CD4-positive, CD25-positive, alpha-beta regulatory T cell (primary cell): Measurements from ENCODE around the gene ARHGAP22. TPM values are rescaled to one million over a fixed set of nuclear protein-coding genes. Genes with fewer than 3 reads are reported as not detected.

Experiments used
- ATAC-seq, 2 donors: fragments of 150-1000 bp; cut with Tn5 transposase; one replicate each; pipeline ENCODE4 v1.10.0; 2021; ENCODE audit warnings: low read depth in 2 of 2, moderate number of reproducible peaks in 2 of 2, moderate library complexity in 1 of 2
- DNase-seq, 3 donors: peaks; one replicate each; pipeline versions ENCODE4 v3.0.0 to v3.0.0-alpha.2; 2012 to 2022; ENCODE audit warnings: mixed read lengths in 1 of 3
- H3K27ac ChIP-seq: one replicate; pipeline ENCODE4 v1.7.0; 2013; ENCODE audit warnings: mild to moderate bottlenecking, low read length; ENCODE audit not compliant: insufficient read depth, poor library complexity, severe bottlenecking
- H3K27me3 ChIP-seq: one replicate; pipeline ENCODE4 v1.7.0; 2013; ENCODE audit warnings: low read length; ENCODE audit not compliant: control insufficient read depth, insufficient read depth
- H3K36me3 ChIP-seq: one replicate; pipeline ENCODE4 v1.7.0; 2013; ENCODE audit warnings: mild to moderate bottlenecking, low read length, moderate library complexity; ENCODE audit not compliant: control insufficient read depth, insufficient read depth
- H3K4me1 ChIP-seq: 2 replicates; pipeline ENCODE4 v1.7.0; 2013; ENCODE audit warnings: mild to moderate bottlenecking, low read length; ENCODE audit not compliant: insufficient read depth, control insufficient read depth, poor library complexity, severe bottlenecking
- H3K4me3 ChIP-seq: one replicate; pipeline ENCODE4 v1.7.0; 2013; ENCODE audit warnings: low read depth, mild to moderate bottlenecking, low read length, moderate library complexity
- H3K9me3 ChIP-seq, 2 experiments: 1 replicate in 1 of 2; 2 replicates in 1 of 2; pipeline ENCODE4 v1.7.0; 2013; ENCODE audit warnings: low read length in 2 of 2, mild to moderate bottlenecking in 1 of 2, moderate library complexity in 1 of 2; ENCODE audit not compliant: control insufficient read depth in 2 of 2
- H3K27ac Mint-ChIP-seq, 3 donors: one replicate each; pipeline ENCODE4 v1.8.0; 2020 to 2022; ENCODE audit warnings: mild to moderate bottlenecking in 3 of 3, mixed read lengths in 3 of 3, moderate library complexity in 2 of 3
- H3K27me3 Mint-ChIP-seq: one replicate; pipeline ENCODE4 v1.8.0; 2022; ENCODE audit warnings: mild to moderate bottlenecking, mixed read lengths
- H3K36me3 Mint-ChIP-seq: one replicate; pipeline ENCODE4 v1.8.0; 2020; ENCODE audit warnings: mixed read lengths
- H3K4me1 Mint-ChIP-seq, 4 donors: one replicate each; pipeline ENCODE4 v1.8.0; 2020 to 2022; ENCODE audit warnings: mixed read lengths in 4 of 4, mild to moderate bottlenecking in 1 of 4
- H3K4me3 Mint-ChIP-seq, 4 donors: one replicate each; pipeline ENCODE4 v1.8.0; 2020 to 2022; ENCODE audit warnings: mild to moderate bottlenecking in 4 of 4, mixed read lengths in 4 of 4, moderate library complexity in 3 of 4
- H3K9me3 Mint-ChIP-seq, 7 donors: one replicate each; pipeline ENCODE4 v1.8.0; 2020 to 2022; ENCODE audit warnings: mixed read lengths in 7 of 7, mild to moderate bottlenecking in 3 of 7, moderate library complexity in 2 of 7
- polyA plus RNA-seq, 4 donors: library from polyadenylated mRNA; unstranded; fragments of 300-500 nt; fragmentation: Illumina TruSeq; gene quantifications; one replicate each; pipeline ENCODE4 v1.2.3, GENCODE V29; 2021
- total RNA-seq: library from RNA; stranded (reverse); gene quantifications from one replicate; pipeline ENCODE4 v1.2.3, GENCODE V29; 2022

The ARHGAP22 gene
- total and polyA plus RNA-seq, 5 donors from 2014 or later = 0.42 TPM; not detected in 4

- H3K9me3 ChIP-seq = no peaks in the 10 kb centered on the region
- ATAC-seq (no peak), DNase-seq (no peak)
- H3K9me3 Mint-ChIP-seq = peaks cover 0 to 2% (median 0%) of the 10 kb centered on the region in 7 donors
- no peaks in the 10 kb centered on the region for H3K36me3 ChIP-seq
- H3K4me3 ChIP-seq = no peak overlapping the region
- no peak overlapping the region for H3K4me3 Mint-ChIP-seq
- no peak overlapping the region for H3K27ac ChIP-seq
- no peaks in the 10 kb centered on the region for H3K27me3 ChIP-seq
- no peaks in the 10 kb centered on the region for H3K4me1 ChIP-seq
- no peak overlapping the region for H3K27ac Mint-ChIP-seq
- H3K27me3 Mint-ChIP-seq = peaks cover 13% of the 10 kb centered on the region
- no peaks in the 10 kb centered on the region for H3K4me1 Mint-ChIP-seq
- H3K36me3 Mint-ChIP-seq = no peaks in the 10 kb centered on the region
These were observed 123.5 kb downstream of the ARHGAP22 start for GRCh38 chr10:48481385-48481784.

GRCh38 chr10:48480397-48481374 lies 124.2 kb downstream of the ARHGAP22 start:
- Histone ChIP-seq H3K9me3 (no peaks in the 10 kb centered on the region), H3K27ac (no peak overlapping the region), H3K27me3 (no peaks in the 10 kb centered on the region), H3K36me3 (no peaks in the 10 kb centered on the region), H3K4me3 (no peak overlapping the region), H3K4me1 (no peaks in the 10 kb centered on the region)
- no peaks in the 10 kb centered on the region for H3K36me3 Mint-ChIP-seq
- H3K4me1 Mint-ChIP-seq = no peaks in the 10 kb centered on the region
- H3K9me3 Mint-ChIP-seq = peaks cover 0 to 2% (median 0%) of the 10 kb centered on the region in 7 donors
- ATAC-seq (no peak), DNase-seq (no peak)
- H3K27me3 Mint-ChIP-seq = peaks cover 13% of the 10 kb centered on the region
- no peak overlapping the region for H3K4me3 Mint-ChIP-seq
- no peak overlapping the region for H3K27ac Mint-ChIP-seq

- H3K36me3 Mint-ChIP-seq = no peaks in the 10 kb centered on the region
- no peak for DNase-seq
These were observed 125.7 kb downstream of the ARHGAP22 start for GRCh38 chr10:48478980-48479811.

GRCh38 chr10:48478469-48478868 lies 126.4 kb downstream of the ARHGAP22 start:
- Mint-ChIP-seq H3K27me3 (peaks cover 5% of the 10 kb centered on the region), H3K9me3 (peaks cover 0 to 2% (median 0%) of the 10 kb centered on the region in 7 donors), H3K4me3 (no peak overlapping the region), H3K27ac (no peak overlapping the region), H3K36me3 (no peaks in the 10 kb centered on the region), H3K4me1 (no peaks in the 10 kb centered on the region)
- no peak for DNase-seq
- ATAC-seq = no peak
- Histone ChIP-seq H3K4me1 (no peaks in the 10 kb centered on the region), H3K27ac (no peak overlapping the region), H3K9me3 (no peaks in the 10 kb centered on the region), H3K4me3 (no peak overlapping the region), H3K36me3 (no peaks in the 10 kb centered on the region), H3K27me3 (no peaks in the 10 kb centered on the region)

More at GRCh38 chr10:48478980-48479811, 125.7 kb downstream of the ARHGAP22 start:
- H3K27me3 Mint-ChIP-seq = peaks cover 8% of the 10 kb centered on the region
- H3K9me3 Mint-ChIP-seq = peaks cover 0 to 2% (median 0%) of the 10 kb centered on the region in 7 donors
- H3K4me1 Mint-ChIP-seq = no peaks in the 10 kb centered on the region
- H3K4me3 Mint-ChIP-seq = no peak overlapping the region
- no peak overlapping the region for H3K27ac Mint-ChIP-seq
- H3K4me3 ChIP-seq = no peak overlapping the region
- H3K27me3 ChIP-seq = no peaks in the 10 kb centered on the region
- H3K9me3 ChIP-seq = no peaks in the 10 kb centered on the region
- no peaks in the 10 kb centered on the region for H3K4me1 ChIP-seq
- no peak overlapping the region for H3K27ac ChIP-seq
- no peaks in the 10 kb centered on the region for H3K36me3 ChIP-seq
- ATAC-seq = no peak

- peaks cover 5% of the 10 kb centered on the region for H3K27me3 Mint-ChIP-seq
- no peaks in the 10 kb centered on the region for H3K4me1 Mint-ChIP-seq
- H3K9me3 Mint-ChIP-seq = peaks cover 0 to 2% (median 0%) of the 10 kb centered on the region in 7 donors
- Histone ChIP-seq H3K36me3 (no peaks in the 10 kb centered on the region), H3K27me3 (no peaks in the 10 kb centered on the region), H3K27ac (no peak overlapping the region), H3K4me3 (no peak overlapping the region), H3K9me3 (no peaks in the 10 kb centered on the region), H3K4me1 (no peaks in the 10 kb centered on the region)
- H3K4me3 Mint-ChIP-seq = no peak overlapping the region
- H3K36me3 Mint-ChIP-seq = no peaks in the 10 kb centered on the region
- ATAC-seq = no peak
- H3K27ac Mint-ChIP-seq = no peak overlapping the region
- no peak for DNase-seq
These were observed 127.3 kb downstream of the ARHGAP22 start for GRCh38 chr10:48477616-48478015.

GRCh38 chr10:48477141-48477540 lies 127.7 kb downstream of the ARHGAP22 start:
- Mint-ChIP-seq H3K27me3 (peaks cover 4% of the 10 kb centered on the region), H3K4me3 (no peak overlapping the region)

GRCh38 chr10:48476279-48476982 lies 128.4 kb downstream of the ARHGAP22 start:
- no peak overlapping the region for H3K4me3 Mint-ChIP-seq
- H3K4me1 ChIP-seq = no peaks in the 10 kb centered on the region
- no peak overlapping the region for H3K4me3 ChIP-seq
- DNase-seq = no peak
- no peak overlapping the region for H3K27ac ChIP-seq
- H3K27me3 Mint-ChIP-seq = no peaks in the 10 kb centered on the region
- no peak overlapping the region for H3K27ac Mint-ChIP-seq
- no peaks in the 10 kb centered on the region for H3K36me3 Mint-ChIP-seq
- no peaks in the 10 kb centered on the region for H3K9me3 ChIP-seq
- no peaks in the 10 kb centered on the region for H3K36me3 ChIP-seq
- peaks cover 0 to 2% (median 0%) of the 10 kb centered on the region in 7 donors for H3K9me3 Mint-ChIP-seq
- H3K27me3 ChIP-seq = no peaks in the 10 kb centered on the region
- ATAC-seq = no peak
- H3K4me1 Mint-ChIP-seq = no peaks in the 10 kb centered on the region

More at GRCh38 chr10:48477141-48477540, 127.7 kb downstream of the ARHGAP22 start:
- no peaks in the 10 kb centered on the region for H3K9me3 ChIP-seq
- H3K9me3 Mint-ChIP-seq = peaks cover 0 to 2% (median 0%) of the 10 kb centered on the region in 7 donors
- no peak overlapping the region for H3K4me3 ChIP-seq
- no peak for DNase-seq
- no peaks in the 10 kb centered on the region for H3K4me1 Mint-ChIP-seq
- H3K36me3 Mint-ChIP-seq = no peaks in the 10 kb centered on the region
- no peak for ATAC-seq
- no peak overlapping the region for H3K27ac ChIP-seq
- no peaks in the 10 kb centered on the region for H3K36me3 ChIP-seq
- no peak overlapping the region for H3K27ac Mint-ChIP-seq
- H3K27me3 ChIP-seq = no peaks in the 10 kb centered on the region
- no peaks in the 10 kb centered on the region for H3K4me1 ChIP-seq
